PC-3 (cell line): ENCODE measurements around the gene BRF1.

Experiments
- CTCF ChIP-seq: fragments of 300-600 bp; sonication (generic); conservative IDR thresholded peaks from 2 replicates; pipeline ENCODE4 v1.5.1; 2017; ENCODE audit warnings: antibody characterized with exemption, low read depth, mild to moderate bottlenecking, low read length
- EZH2phosphoT487 ChIP-seq: fragments of 300-600 bp; sonication (generic); IDR thresholded peaks from 2 replicates; pipeline ENCODE4 v1.6.1; 2018; ENCODE audit warnings: mild to moderate bottlenecking, antibody characterized with exemption, low read length, borderline replicate concordance

GRCh38 chr14:105176513-105176912, 124.3 kb downstream of the BRF1 start:
- TF ChIP-seq EZH2phosphoT487: no peak
- TF ChIP-seq CTCF: no peak
